NT2/D1 (cell line): ENCODE measurements around the gene CD58.

Experiments
- DNase-seq: peaks from one replicate; pipeline ENCODE4 v3.0.0-alpha.2; 2011; ENCODE audit warnings: low read depth, low spot score
- H3K27me3 ChIP-seq: 2 replicates; pipeline ENCODE4 v1.6.0; 2011; ENCODE audit warnings: mild to moderate bottlenecking; ENCODE audit not compliant: insufficient read length, insufficient read depth
- H3K36me3 ChIP-seq: 2 replicates; pipeline ENCODE4 v1.6.1; 2011; ENCODE audit warnings: mild to moderate bottlenecking, low read length, mixed read lengths; ENCODE audit not compliant: insufficient read depth, insufficient read length
- H3K4me1 ChIP-seq: 2 replicates; pipeline ENCODE4 v1.5.1; 2011; ENCODE audit not compliant: insufficient read depth, insufficient read length
- H3K4me3 ChIP-seq: 2 replicates; pipeline ENCODE4 v1.5.1; 2011; ENCODE audit warnings: low read depth; ENCODE audit not compliant: insufficient read length
- H3K9ac ChIP-seq: 2 replicates; pipeline ENCODE4 v1.6.0; 2011; ENCODE audit warnings: low read depth; ENCODE audit not compliant: insufficient read length
- H3K9me3 ChIP-seq: 2 replicates; pipeline ENCODE4 v1.5.1; 2011; ENCODE audit warnings: mild to moderate bottlenecking, low read length; ENCODE audit not compliant: insufficient read depth
- SUZ12 ChIP-seq: IDR thresholded peaks from 2 replicates; pipeline ENCODE4 v1.6.1; 2011; ENCODE audit not compliant: insufficient read length, insufficient read depth; ENCODE audit errors: extremely low read depth
- YY1 ChIP-seq: IDR thresholded peaks from 2 replicates; pipeline ENCODE4 v1.6.1; 2011; ENCODE audit not compliant: insufficient read length, insufficient read depth
- ZNF274 ChIP-seq: IDR thresholded peaks from 2 replicates; pipeline ENCODE4 v1.6.1; 2011; ENCODE audit warnings: mild to moderate bottlenecking, low read depth, low read length

CD58 gene

DNA sequence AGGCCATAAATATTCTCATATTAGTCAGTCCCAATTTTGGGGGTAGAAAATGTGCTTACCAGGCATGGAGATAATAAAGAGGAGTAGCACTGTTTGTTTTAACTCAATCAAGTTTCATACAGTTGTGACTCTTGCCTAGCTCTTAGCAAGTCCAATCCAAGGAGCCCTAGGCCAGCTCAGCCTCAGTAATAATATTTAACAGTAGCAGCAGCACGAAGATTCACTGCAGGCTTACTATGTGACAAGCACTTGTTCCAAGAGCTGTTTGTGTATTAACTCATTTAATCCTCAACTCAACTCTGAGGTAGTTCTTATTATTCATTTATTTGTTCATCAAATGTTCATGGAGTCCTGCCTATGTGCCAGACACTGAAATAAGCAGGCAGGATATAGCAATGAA is 12.3 kb downstream of the CD58 start:
- no peak overlapping the region for H3K9ac ChIP-seq
- no peak overlapping the region for H3K4me3 ChIP-seq
- H3K4me1 ChIP-seq, result peaks cover under 1% of the 10 kb centered on the region

DNA sequence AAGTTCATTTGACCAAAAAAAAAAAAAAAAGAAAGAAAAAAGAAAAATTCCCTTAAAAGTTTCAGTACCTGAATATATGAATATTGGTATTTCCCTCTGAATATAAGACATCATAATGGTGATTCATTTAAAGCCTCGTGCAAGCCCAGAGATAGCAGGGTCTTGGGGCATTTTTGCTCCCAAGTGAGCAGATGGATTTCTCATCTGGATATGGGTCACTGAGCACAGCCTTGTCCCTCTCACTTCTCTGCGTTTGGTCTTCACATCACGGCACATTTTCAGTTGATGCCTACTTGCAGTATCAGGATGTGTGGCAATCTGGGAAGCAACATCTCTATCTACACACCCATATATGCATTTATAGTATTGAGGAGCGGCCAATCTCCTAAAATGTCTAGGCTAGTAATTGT is 12.7 kb downstream of the CD58 start:
- peaks cover 10% of the 10 kb centered on the region for H3K9me3 ChIP-seq
- no peak for TF ChIP-seq SUZ12
- no peak for TF ChIP-seq YY1
- TF ChIP-seq ZNF274, result no peak
- H3K27me3 ChIP-seq, result no peaks in the 10 kb centered on the region
- no peak overlapping the region for H3K4me3 ChIP-seq
- peaks cover 2% of the 10 kb centered on the region for H3K36me3 ChIP-seq
- DNase-seq, result no peak
- H3K4me1 ChIP-seq, result peaks cover 5% of the 10 kb centered on the region
- no peak overlapping the region for H3K9ac ChIP-seq

More for the DNA sequence above, 12.3 kb downstream of the CD58 start:
- TF ChIP-seq ZNF274, result no peak
- TF ChIP-seq YY1, result no peak
- no peak for TF ChIP-seq SUZ12
- H3K9me3 ChIP-seq, result peaks cover 14% of the 10 kb centered on the region
- DNase-seq, result no peak
- H3K36me3 ChIP-seq, result peaks cover 2% of the 10 kb centered on the region
- H3K27me3 ChIP-seq, result no peaks in the 10 kb centered on the region

DNA sequence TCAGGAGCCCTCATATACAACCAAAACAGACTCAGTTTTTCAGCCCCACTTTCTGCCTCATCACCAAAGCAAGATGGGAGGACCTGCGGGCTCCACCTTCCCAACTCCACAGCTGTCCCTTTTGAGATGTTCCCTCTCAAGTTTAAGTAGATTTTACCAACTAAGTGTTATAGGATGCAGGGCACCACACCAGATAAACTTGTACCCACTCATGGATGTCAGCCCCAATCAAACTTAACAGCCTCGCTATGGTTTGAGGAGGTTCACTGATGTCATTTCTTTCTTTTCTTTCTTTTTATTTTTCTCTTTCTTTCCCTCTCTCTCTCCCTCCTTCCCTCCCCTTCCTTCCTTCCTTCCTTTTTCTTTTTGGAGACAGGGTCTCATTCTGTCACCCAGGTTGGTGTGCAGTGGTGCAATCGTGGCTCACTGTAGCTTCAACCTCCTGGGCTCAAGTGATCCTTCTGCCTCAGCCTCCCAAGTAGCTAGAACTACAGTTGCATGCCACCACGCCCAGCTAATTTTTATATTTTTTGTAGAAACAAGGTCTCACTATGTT is 13.4 kb downstream of the CD58 start:
- H3K27me3 ChIP-seq, result no peaks in the 10 kb centered on the region
- H3K4me3 ChIP-seq, result no peak overlapping the region
- DNase-seq, result no peak
- no peaks in the 10 kb centered on the region for H3K36me3 ChIP-seq
- H3K9ac ChIP-seq, result no peak overlapping the region
- peaks cover 3% of the 10 kb centered on the region; the same call in 1 of the 2 replicates for H3K9me3 ChIP-seq
- peaks cover 5% of the 10 kb centered on the region for H3K4me1 ChIP-seq
- TF ChIP-seq SUZ12 (no peak), YY1 (no peak), ZNF274 (no peak)

GRCh38 chr1:116556289-116557006 is 14.4 kb downstream of the CD58 start:
- no peak overlapping the region for H3K9ac ChIP-seq

GRCh38 chr1:116554924-116555323 is 15.9 kb downstream of the CD58 start:
- DNase-seq, result no peak
- Histone ChIP-seq H3K9me3 (no peaks in the 10 kb centered on the region), H3K36me3 (no peaks in the 10 kb centered on the region), H3K27me3 (no peaks in the 10 kb centered on the region), H3K4me3 (no peak overlapping the region), H3K4me1 (peaks cover 5% of the 10 kb centered on the region), H3K9ac (no peak overlapping the region)
- TF ChIP-seq SUZ12 (no peak), YY1 (no peak), ZNF274 (no peak)

More at GRCh38 chr1:116556289-116557006, 14.4 kb downstream of the CD58 start:
- TF ChIP-seq YY1, result no peak
- TF ChIP-seq SUZ12, result no peak
- TF ChIP-seq ZNF274, result no peak
- Histone ChIP-seq H3K27me3 (no peaks in the 10 kb centered on the region), H3K36me3 (no peaks in the 10 kb centered on the region), H3K9me3 (no peaks in the 10 kb centered on the region), H3K4me3 (no peak overlapping the region), H3K4me1 (peaks cover 5% of the 10 kb centered on the region)
- no peak for DNase-seq

GRCh38 chr1:116553386-116554115 is 17.3 kb downstream of the CD58 start:
- no peaks in the 10 kb centered on the region for H3K27me3 ChIP-seq
- TF ChIP-seq SUZ12 (no peak), YY1 (no peak), ZNF274 (no peak)
- H3K9ac ChIP-seq, result no peak overlapping the region
- no peaks in the 10 kb centered on the region for H3K36me3 ChIP-seq
- H3K4me1 ChIP-seq, result peaks cover 5% of the 10 kb centered on the region
- H3K9me3 ChIP-seq, result no peaks in the 10 kb centered on the region
- H3K4me3 ChIP-seq, result no peak overlapping the region
- DNase-seq, result no peak

GRCh38 chr1:116546354-116546977 is 24.4 kb downstream of the CD58 start:
- Histone ChIP-seq H3K4me1 (no peaks in the 10 kb centered on the region), H3K9me3 (no peaks in the 10 kb centered on the region), H3K9ac (no peak overlapping the region), H3K36me3 (peaks cover 23% of the 10 kb centered on the region), H3K4me3 (no peak overlapping the region), H3K27me3 (no peaks in the 10 kb centered on the region)
- no peak for TF ChIP-seq SUZ12
- no peak for TF ChIP-seq YY1
- no peak for TF ChIP-seq ZNF274
- no peak for DNase-seq
